Thyroid gland (tissue), 4 donors: ENCODE measurements around the gene KIF14.

ENCODE experiments used
- CTCF ChIP-seq, 6 experiments: fragments of 200-600 bp in 3 of 6; fragments of 450-650 bp in 3 of 6; sonication (generic) in 3 of 6; IDR thresholded peaks; one replicate each; pipeline ENCODE4 v1.5.1; 2016 to 2019; ENCODE audit warnings: antibody characterized with exemption in 6 of 6, mild to moderate bottlenecking in 2 of 6, inconsistent platforms in 1 of 6, moderate library complexity in 1 of 6
- POLR2A ChIP-seq, 2 donors: fragments of 450-650 bp; IDR thresholded peaks; one replicate each; pipeline ENCODE4 v1.6.1; 2017; ENCODE audit warnings: antibody characterized with exemption in 2 of 2, mild to moderate bottlenecking in 2 of 2, moderate library complexity in 1 of 2

- TF ChIP-seq POLR2A (IDR thresholded peaks at IDR 0.05) = no peak
- no peak for TF ChIP-seq CTCF (IDR thresholded peaks at IDR 0.05)
Observed at GRCh38 chr1:200538179-200538578, 82.4 kb downstream of the KIF14 start.
